ENCODE results near the gene TTC33. TPM values are rescaled to one million over a fixed set of nuclear protein-coding genes. Genes with fewer than 3 reads are reported as not detected.
"Not testable (repeated sequence)": the region's sequence is repeated elsewhere in the genome, so short reads cannot be mapped to it uniquely, and the experiment has no call there.

The TTC33 gene
- total RNA-seq, 1 donor from 2014 or later: 24.6 TPM

DNA sequence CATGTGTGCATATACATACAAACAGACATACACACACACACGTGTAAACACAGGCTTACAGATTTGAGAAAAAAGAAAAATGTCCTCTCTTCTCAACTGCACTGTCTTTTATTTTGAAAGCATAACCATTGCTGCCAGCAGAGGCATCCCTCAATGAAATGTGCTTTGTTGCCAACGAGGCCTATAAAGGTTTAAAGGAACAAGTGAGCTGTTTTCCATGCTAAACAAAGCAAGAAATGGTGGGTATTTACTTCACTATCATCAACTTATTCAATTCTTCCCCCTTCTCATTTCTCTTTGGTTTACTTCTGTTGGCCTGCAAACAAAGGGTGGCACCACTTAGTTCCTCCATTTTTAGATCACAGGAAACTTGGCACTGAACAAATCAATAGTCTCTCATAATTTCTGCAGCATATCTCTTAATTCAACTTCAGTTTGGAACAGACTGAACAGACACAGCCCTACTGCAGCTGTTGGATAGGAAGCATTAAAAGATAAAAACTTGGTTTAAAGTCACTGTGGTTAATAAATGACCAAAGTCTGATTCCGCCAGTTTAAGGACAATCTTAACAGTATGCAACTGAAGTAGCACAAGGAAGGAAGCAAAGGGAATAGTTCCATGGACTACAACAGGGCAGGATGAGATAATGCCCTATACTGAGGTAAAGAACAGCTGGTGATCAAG is 21.7 kb downstream of the TTC33 start:
- no peak overlapping the region for H3K27ac Mint-ChIP-seq
- H3K27me3 Mint-ChIP-seq (ENCODE audit: insufficient read depth): no peaks in the 10 kb centered on the region
- peaks cover 27% of the 10 kb centered on the region for H3K4me1 Mint-ChIP-seq (ENCODE audit: low read depth)
- H3K4me3 Mint-ChIP-seq: no peak overlapping the region
- no peaks in the 10 kb centered on the region for H3K9me3 Mint-ChIP-seq
- intact Hi-C loops (cut with micrococcal nuclease): no loop called here
- peaks cover 21% of the 10 kb centered on the region for H3K36me3 Mint-ChIP-seq (ENCODE audit: low read depth)
- no peak for DNase-seq (ENCODE audit: low spot score)

- H3K36me3 Mint-ChIP-seq (ENCODE audit: low read depth): peaks cover 18% of the 10 kb centered on the region
- H3K27me3 Mint-ChIP-seq (ENCODE audit: insufficient read depth): no peaks in the 10 kb centered on the region
- no peaks in the 10 kb centered on the region for H3K9me3 Mint-ChIP-seq
- no peak overlapping the region for H3K27ac Mint-ChIP-seq
- no peak for DNase-seq (ENCODE audit: low spot score)
- intact Hi-C loops (cut with micrococcal nuclease): no loop called here
- H3K4me1 Mint-ChIP-seq (ENCODE audit: low read depth): peaks cover 27% of the 10 kb centered on the region
- H3K4me3 Mint-ChIP-seq: no peak overlapping the region
Observed at GRCh38 chr5:40733434-40733833, 22.3 kb downstream of the TTC33 start.

DNA sequence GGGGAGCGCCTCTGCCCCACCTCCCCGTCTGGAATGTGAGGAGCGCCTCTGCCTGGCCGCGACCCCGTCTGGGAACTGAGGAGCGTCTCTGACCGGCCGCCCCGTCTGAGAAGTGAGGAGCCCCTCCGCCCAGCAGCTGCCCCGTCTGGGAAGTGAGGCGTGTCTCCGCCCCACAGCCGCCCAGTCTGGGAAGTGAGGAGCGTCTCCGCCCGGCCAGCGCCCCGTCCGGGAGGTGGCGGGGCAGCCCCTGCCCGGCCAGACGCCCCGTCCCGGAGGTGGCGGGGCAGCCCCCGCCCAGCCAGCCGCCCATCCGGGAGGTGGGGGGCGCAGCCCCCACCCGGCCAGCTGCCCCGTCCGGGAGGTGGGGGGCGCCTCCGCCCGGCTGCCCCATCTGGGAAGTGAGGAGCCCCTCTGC is 33.3 kb downstream of the TTC33 start:
- intact Hi-C loops (cut with micrococcal nuclease); H3K27ac Mint-ChIP-seq; H3K4me1 Mint-ChIP-seq (ENCODE audit: low read depth); DNase-seq (ENCODE audit: low spot score); H3K4me3 Mint-ChIP-seq; H3K27me3 Mint-ChIP-seq (ENCODE audit: insufficient read depth); H3K9me3 Mint-ChIP-seq: not testable (repeated sequence)
- H3K36me3 Mint-ChIP-seq (ENCODE audit: low read depth): peaks cover 32% of the 10 kb centered on the region

DNA sequence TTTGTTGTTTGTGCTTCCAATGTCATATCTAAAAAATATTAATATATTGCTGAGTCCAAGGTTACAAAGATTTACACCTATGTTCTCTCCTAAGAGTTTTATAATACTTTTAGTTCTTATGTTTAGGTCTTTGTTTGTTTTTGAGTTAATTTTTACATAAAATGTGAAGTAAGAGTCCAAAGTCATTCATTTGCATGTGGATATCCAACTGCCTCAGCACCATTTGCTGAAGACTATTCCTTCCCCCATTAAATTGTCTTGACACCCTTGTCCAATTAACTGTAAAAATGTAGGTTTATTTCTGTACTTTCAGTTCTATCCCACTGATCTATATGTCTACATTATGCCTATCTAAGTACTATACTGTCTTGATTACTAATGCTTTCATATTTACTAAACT is 35.7 kb downstream of the TTC33 start:
- H3K36me3 Mint-ChIP-seq (ENCODE audit: low read depth): peaks cover 31% of the 10 kb centered on the region

GRCh38 chr5:40717281-40717680 is 38.5 kb downstream of the TTC33 start:
- Mint-ChIP-seq H3K27ac (no peak overlapping the region), H3K9me3 (peaks cover 8% of the 10 kb centered on the region), H3K4me3 (no peak overlapping the region), H3K27me3 (ENCODE audit: insufficient read depth) (no peaks in the 10 kb centered on the region), H3K36me3 (ENCODE audit: low read depth) (peaks cover 29% of the 10 kb centered on the region), H3K4me1 (ENCODE audit: low read depth) (peaks cover 10% of the 10 kb centered on the region)
- DNase-seq (ENCODE audit: low spot score): no peak
- intact Hi-C loops (cut with micrococcal nuclease): no loop called here

More for the DNA sequence above, 35.7 kb downstream of the TTC33 start:
- Mint-ChIP-seq H3K27me3 (ENCODE audit: insufficient read depth) (no peaks in the 10 kb centered on the region), H3K4me1 (ENCODE audit: low read depth) (peaks cover 10% of the 10 kb centered on the region), H3K4me3 (no peak overlapping the region), H3K27ac (no peak overlapping the region), H3K9me3 (peaks cover 8% of the 10 kb centered on the region)
- intact Hi-C loops (cut with micrococcal nuclease): no loop called here
- DNase-seq (ENCODE audit: low spot score): no peak

DNA sequence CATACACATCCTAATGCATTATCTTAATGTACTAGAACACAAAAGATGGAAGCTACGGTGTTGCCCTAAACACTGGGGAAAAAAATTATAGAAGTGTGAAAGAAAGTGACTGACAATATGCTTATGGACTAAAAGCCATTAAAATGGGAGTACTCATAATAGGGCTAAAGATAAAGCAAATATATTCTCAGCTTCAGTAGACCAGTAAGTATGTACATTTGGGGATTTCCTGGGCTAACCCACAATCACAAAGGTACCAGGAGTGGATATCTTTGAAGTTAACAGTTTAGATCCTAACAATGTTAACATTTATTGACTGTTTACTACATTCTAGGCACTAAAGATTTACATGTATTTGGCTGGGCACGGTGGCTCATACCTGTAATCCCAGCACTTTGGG is 39.2 kb downstream of the TTC33 start:
- H3K36me3 Mint-ChIP-seq (ENCODE audit: low read depth): peaks cover 29% of the 10 kb centered on the region

GRCh38 chr5:40716000-40716399 is 39.8 kb downstream of the TTC33 start:
- no peak for DNase-seq (ENCODE audit: low spot score)
- Mint-ChIP-seq H3K36me3 (ENCODE audit: low read depth) (peaks cover 24% of the 10 kb centered on the region), H3K27ac (no peak overlapping the region), H3K9me3 (peaks cover 1% of the 10 kb centered on the region), H3K27me3 (ENCODE audit: insufficient read depth) (no peaks in the 10 kb centered on the region), H3K4me1 (ENCODE audit: low read depth) (peaks cover 10% of the 10 kb centered on the region), H3K4me3 (no peak overlapping the region)
- intact Hi-C loops (cut with micrococcal nuclease): no loop called here

More for the DNA sequence above, 39.2 kb downstream of the TTC33 start:
- Mint-ChIP-seq H3K27me3 (ENCODE audit: insufficient read depth) (no peaks in the 10 kb centered on the region), H3K27ac (no peak overlapping the region), H3K4me3 (no peak overlapping the region), H3K9me3 (peaks cover 7% of the 10 kb centered on the region), H3K4me1 (ENCODE audit: low read depth) (peaks cover 10% of the 10 kb centered on the region)
- no peak for DNase-seq (ENCODE audit: low spot score)
- intact Hi-C loops (cut with micrococcal nuclease): no loop called here

GRCh38 chr5:40714001-40714400 is 41.8 kb downstream of the TTC33 start:
- intact Hi-C loops (cut with micrococcal nuclease): no loop called here
- Mint-ChIP-seq H3K4me1 (ENCODE audit: low read depth) (peaks cover 10% of the 10 kb centered on the region), H3K9me3 (peaks cover 7% of the 10 kb centered on the region), H3K36me3 (ENCODE audit: low read depth) (peaks cover 22% of the 10 kb centered on the region), H3K4me3 (no peak overlapping the region), H3K27ac (no peak overlapping the region), H3K27me3 (ENCODE audit: insufficient read depth) (no peaks in the 10 kb centered on the region)
- no peak for DNase-seq (ENCODE audit: low spot score)

- H3K36me3 Mint-ChIP-seq (ENCODE audit: low read depth): peaks cover 30% of the 10 kb centered on the region
- H3K4me1 Mint-ChIP-seq (ENCODE audit: low read depth); H3K4me3 Mint-ChIP-seq; H3K27me3 Mint-ChIP-seq (ENCODE audit: insufficient read depth); H3K27ac Mint-ChIP-seq; DNase-seq (ENCODE audit: low spot score); intact Hi-C loops (cut with micrococcal nuclease): not testable (repeated sequence)
- H3K9me3 Mint-ChIP-seq: peaks cover 18% of the 10 kb centered on the region
Observed at GRCh38 chr5:40710575-40710974, 45.2 kb downstream of the TTC33 start.

DNA sequence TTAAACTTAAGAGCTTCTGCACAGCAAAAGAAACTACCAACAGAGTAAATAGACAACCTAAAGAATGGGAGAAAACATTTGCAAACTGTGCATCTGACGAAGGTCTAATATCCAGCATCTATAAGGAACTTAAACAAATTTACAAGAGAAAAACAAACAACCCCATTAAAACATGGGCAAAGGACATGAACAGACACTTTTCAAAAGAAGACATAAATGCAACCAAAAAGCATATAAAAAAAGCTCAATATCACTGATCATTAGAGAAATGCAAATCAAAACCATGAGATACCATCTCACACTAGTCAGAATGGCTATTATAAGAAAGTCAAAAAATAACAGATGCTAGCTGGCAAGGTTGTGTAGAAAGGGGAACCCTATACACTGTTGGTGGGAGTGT is 50.3 kb downstream of the TTC33 start:
- H3K4me3 Mint-ChIP-seq; intact Hi-C loops (cut with micrococcal nuclease); H3K27ac Mint-ChIP-seq; DNase-seq (ENCODE audit: low spot score); H3K4me1 Mint-ChIP-seq (ENCODE audit: low read depth); H3K27me3 Mint-ChIP-seq (ENCODE audit: insufficient read depth): not testable (repeated sequence)
- H3K36me3 Mint-ChIP-seq (ENCODE audit: low read depth): peaks cover 62% of the 10 kb centered on the region
- H3K9me3 Mint-ChIP-seq: peaks cover 64% of the 10 kb centered on the region

- H3K4me3 Mint-ChIP-seq; intact Hi-C loops (cut with micrococcal nuclease); DNase-seq (ENCODE audit: low spot score); H3K4me1 Mint-ChIP-seq (ENCODE audit: low read depth); H3K27me3 Mint-ChIP-seq (ENCODE audit: insufficient read depth); H3K27ac Mint-ChIP-seq: not testable (repeated sequence)
- Mint-ChIP-seq H3K36me3 (ENCODE audit: low read depth) (peaks cover 64% of the 10 kb centered on the region), H3K9me3 (peaks cover 49% of the 10 kb centered on the region)
Observed at GRCh38 chr5:40702027-40702426, 53.7 kb downstream of the TTC33 start.

GRCh38 chr5:40700116-40700782 is 55.5 kb downstream of the TTC33 start:
- Mint-ChIP-seq H3K4me1 (ENCODE audit: low read depth) (no peaks in the 10 kb centered on the region), H3K27ac (no peak overlapping the region), H3K4me3 (no peak overlapping the region), H3K9me3 (peaks cover 43% of the 10 kb centered on the region), H3K27me3 (ENCODE audit: insufficient read depth) (no peaks in the 10 kb centered on the region), H3K36me3 (ENCODE audit: low read depth) (peaks cover 68% of the 10 kb centered on the region)
- DNase-seq (ENCODE audit: low spot score): no peak
- intact Hi-C loops (cut with micrococcal nuclease): no loop called here

GRCh38 chr5:40694433-40694832 is 61.3 kb downstream of the TTC33 start:
- H3K4me3 Mint-ChIP-seq: no peak overlapping the region
- no peak for DNase-seq (ENCODE audit: low spot score)
- no peaks in the 10 kb centered on the region for H3K9me3 Mint-ChIP-seq
- no peak overlapping the region for H3K27ac Mint-ChIP-seq
- H3K36me3 Mint-ChIP-seq (ENCODE audit: low read depth): peaks cover 54% of the 10 kb centered on the region
- H3K27me3 Mint-ChIP-seq (ENCODE audit: insufficient read depth): no peaks in the 10 kb centered on the region
- H3K4me1 Mint-ChIP-seq (ENCODE audit: low read depth): peaks cover 13% of the 10 kb centered on the region
- intact Hi-C loops (cut with micrococcal nuclease): no loop called here

Measured in activated T-helper 1 cell treated with anti-CD3 and anti-CD28 coated beads, Interleukin-12 subunit alpha, Interleukin-12 subunit beta, Interleukin-2, Interleukin-4 antibody, amounts not matched to agents 30 ng/mL and 10 ng/mL and 1 ng/mL, durations not matched to agents 14 hours and 24 hours and 36 hours (primary cell).